ENCODE measurements around the gene PPP2R2C. TPM values are rescaled to one million over a fixed set of nuclear protein-coding genes. Genes with fewer than 3 reads are reported as not detected.

PPP2R2C gene
- total and polyA plus RNA-seq, 4 experiments from 2014 or later: not detected

- no peak for DNase-seq
- H3K27ac ChIP-seq (ENCODE audit: low read depth, low read length): no peak overlapping the region
- H3K4me1 ChIP-seq (ENCODE audit: insufficient read depth, low read length): no peaks in the 10 kb centered on the region
- intact Hi-C loops (cut with micrococcal nuclease): no loop called here
- Mint-ChIP-seq H3K4me1 (peaks cover 0 to 1% (median under 1%) of the 10 kb centered on the region in 4 donors), H3K27ac (no peak overlapping the region), H3K9me3 (peaks cover 0 to 4% (median 0%) of the 10 kb centered on the region in 8 donors), H3K27me3 (peaks cover 17% of the 10 kb centered on the region in 2 donors), H3K36me3 (no peaks in the 10 kb centered on the region), H3K4me3 (no peak overlapping the region)
- CTCF ChIA-PET (ENCODE audit: partially characterized antibody): interaction anchor here (1.2 kb wide), 1 partner anchor 23 kb away, joined by 3 read pairs; no protein-coding TSS in a partner anchor
- H3K4me3 ChIP-seq (ENCODE audit: low read length in 2 of 2): no peak overlapping the region
- POLR2A ChIA-PET (ENCODE audit: partially characterized antibody): no interaction called here
- no peaks in the 10 kb centered on the region for H3K9me3 ChIP-seq (ENCODE audit: control insufficient read depth in 1 of 2, low read length in 2 of 2)
- no peaks in the 10 kb centered on the region for H3K36me3 ChIP-seq (ENCODE audit: insufficient read depth, low read length)
- no peaks in the 10 kb centered on the region for H3K27me3 ChIP-seq (ENCODE audit: insufficient read depth, low read length)
Observed at GRCh38 chr4:6354119-6354518, 118.3 kb downstream of the PPP2R2C start.

- H3K27me3 Mint-ChIP-seq: peaks cover 20 to 21% of the 10 kb centered on the region in 2 donors
Observed at GRCh38 chr4:6352031-6352692, 120.3 kb downstream of the PPP2R2C start.

GRCh38 chr4:6351246-6352000 lies 121.0 kb downstream of the PPP2R2C start:
- ChIA-PET CTCF (ENCODE audit: partially characterized antibody) (interaction anchor here (1.5 kb wide), 1 partner anchor 102 kb away, joined by 3 read pairs; no protein-coding TSS in a partner anchor), POLR2A (ENCODE audit: partially characterized antibody) (no interaction called here)
- H3K27me3 ChIP-seq (ENCODE audit: insufficient read depth, low read length): no peaks in the 10 kb centered on the region
- no peak overlapping the region for H3K4me3 Mint-ChIP-seq
- H3K4me1 ChIP-seq (ENCODE audit: insufficient read depth, low read length): no peaks in the 10 kb centered on the region
- no peak overlapping the region for H3K4me3 ChIP-seq (ENCODE audit: low read length in 2 of 2)
- H3K27ac ChIP-seq (ENCODE audit: low read depth, low read length): no peak overlapping the region
- peaks cover 0 to 3% (median 0%) of the 10 kb centered on the region in 8 donors for H3K9me3 Mint-ChIP-seq
- H3K27ac Mint-ChIP-seq: no peak overlapping the region
- H3K4me1 Mint-ChIP-seq: peaks cover 0 to 1% (median under 1%) of the 10 kb centered on the region in 4 donors
- intact Hi-C loops (cut with micrococcal nuclease): no loop called here
- peaks cover 20 to 22% of the 10 kb centered on the region in 2 donors for H3K27me3 Mint-ChIP-seq
- no peaks in the 10 kb centered on the region for H3K9me3 ChIP-seq (ENCODE audit: control insufficient read depth in 1 of 2, low read length in 2 of 2)
- H3K36me3 Mint-ChIP-seq: no peaks in the 10 kb centered on the region
- no peak for DNase-seq
- H3K36me3 ChIP-seq (ENCODE audit: insufficient read depth, low read length): no peaks in the 10 kb centered on the region

More at GRCh38 chr4:6352031-6352692, 120.3 kb downstream of the PPP2R2C start:
- no peak overlapping the region for H3K27ac Mint-ChIP-seq
- DNase-seq: no peak
- Histone ChIP-seq H3K9me3 (ENCODE audit: control insufficient read depth in 1 of 2, low read length in 2 of 2) (no peaks in the 10 kb centered on the region), H3K4me3 (ENCODE audit: low read length in 2 of 2) (no peak overlapping the region), H3K4me1 (ENCODE audit: insufficient read depth, low read length) (no peaks in the 10 kb centered on the region), H3K27ac (ENCODE audit: low read depth, low read length) (no peak overlapping the region), H3K27me3 (ENCODE audit: insufficient read depth, low read length) (no peaks in the 10 kb centered on the region), H3K36me3 (ENCODE audit: insufficient read depth, low read length) (no peaks in the 10 kb centered on the region)
- ChIA-PET POLR2A (ENCODE audit: partially characterized antibody) (no interaction called here), CTCF (ENCODE audit: partially characterized antibody) (interaction anchor here (1.5 kb wide), 1 partner anchor 102 kb away, joined by 3 read pairs; no protein-coding TSS in a partner anchor)
- intact Hi-C loops (cut with micrococcal nuclease): no loop called here
- H3K4me3 Mint-ChIP-seq: no peak overlapping the region
- peaks cover 0 to 3% (median 0%) of the 10 kb centered on the region in 8 donors for H3K9me3 Mint-ChIP-seq
- H3K36me3 Mint-ChIP-seq: no peaks in the 10 kb centered on the region
- peaks cover 0 to 1% (median under 1%) of the 10 kb centered on the region in 4 donors for H3K4me1 Mint-ChIP-seq

GRCh38 chr4:6350646-6351045 lies 121.8 kb downstream of the PPP2R2C start:
- Mint-ChIP-seq H3K4me3 (no peak overlapping the region), H3K9me3 (peaks cover 0 to 3% (median 0%) of the 10 kb centered on the region in 8 donors), H3K4me1 (peaks cover 0 to 1% (median under 1%) of the 10 kb centered on the region in 4 donors), H3K27me3 (peaks cover 20 to 23% of the 10 kb centered on the region in 2 donors), H3K36me3 (no peaks in the 10 kb centered on the region), H3K27ac (no peak overlapping the region)
- DNase-seq: no peak
- POLR2A ChIA-PET (ENCODE audit: partially characterized antibody): no interaction called here
- intact Hi-C loops (cut with micrococcal nuclease): no loop called here
- Histone ChIP-seq H3K9me3 (ENCODE audit: control insufficient read depth in 1 of 2, low read length in 2 of 2) (no peaks in the 10 kb centered on the region), H3K27ac (ENCODE audit: low read depth, low read length) (no peak overlapping the region), H3K36me3 (ENCODE audit: insufficient read depth, low read length) (no peaks in the 10 kb centered on the region), H3K4me3 (ENCODE audit: low read length in 2 of 2) (no peak overlapping the region), H3K4me1 (ENCODE audit: insufficient read depth, low read length) (no peaks in the 10 kb centered on the region), H3K27me3 (ENCODE audit: insufficient read depth, low read length) (no peaks in the 10 kb centered on the region)
- CTCF ChIA-PET (ENCODE audit: partially characterized antibody): no interaction called here

GRCh38 chr4:6349896-6350603 lies 122.4 kb downstream of the PPP2R2C start:
- intact Hi-C loops (cut with micrococcal nuclease): no loop called here
- no peak overlapping the region for H3K4me3 ChIP-seq (ENCODE audit: low read length in 2 of 2)
- H3K27ac Mint-ChIP-seq: no peak overlapping the region
- ChIA-PET POLR2A (ENCODE audit: partially characterized antibody) (no interaction called here), CTCF (ENCODE audit: partially characterized antibody) (no interaction called here)
- peaks cover 23 to 25% of the 10 kb centered on the region in 2 donors for H3K27me3 Mint-ChIP-seq
- peaks cover 0 to 1% (median under 1%) of the 10 kb centered on the region in 4 donors for H3K4me1 Mint-ChIP-seq
- H3K4me3 Mint-ChIP-seq: no peak overlapping the region
- H3K36me3 ChIP-seq (ENCODE audit: insufficient read depth, low read length): no peaks in the 10 kb centered on the region
- no peak overlapping the region for H3K27ac ChIP-seq (ENCODE audit: low read depth, low read length)
- H3K9me3 ChIP-seq (ENCODE audit: control insufficient read depth in 1 of 2, low read length in 2 of 2): no peaks in the 10 kb centered on the region
- no peaks in the 10 kb centered on the region for H3K27me3 ChIP-seq (ENCODE audit: insufficient read depth, low read length)
- H3K36me3 Mint-ChIP-seq: no peaks in the 10 kb centered on the region
- no peaks in the 10 kb centered on the region for H3K4me1 ChIP-seq (ENCODE audit: insufficient read depth, low read length)
- DNase-seq: no peak
- H3K9me3 Mint-ChIP-seq: peaks cover 0 to 3% (median 0%) of the 10 kb centered on the region in 8 donors

GRCh38 chr4:6348408-6348807 lies 124.0 kb downstream of the PPP2R2C start:
- Mint-ChIP-seq H3K4me3 (no peak overlapping the region), H3K27ac (no peak overlapping the region), H3K4me1 (peaks cover 0 to 1% (median under 1%) of the 10 kb centered on the region in 4 donors), H3K9me3 (peaks cover 0 to 3% (median 0%) of the 10 kb centered on the region in 8 donors), H3K27me3 (peaks cover 16 to 21% of the 10 kb centered on the region in 2 donors), H3K36me3 (no peaks in the 10 kb centered on the region)
- POLR2A ChIA-PET (ENCODE audit: partially characterized antibody): no interaction called here
- intact Hi-C loops (cut with micrococcal nuclease): no loop called here
- CTCF ChIA-PET (ENCODE audit: partially characterized antibody): interaction anchor here (2.0 kb wide), 1 partner anchor 16 kb away, joined by 9 read pairs; no protein-coding TSS in a partner anchor
- H3K4me3 ChIP-seq (ENCODE audit: low read length in 2 of 2): no peak overlapping the region
- H3K27ac ChIP-seq (ENCODE audit: low read depth, low read length): no peak overlapping the region
- H3K36me3 ChIP-seq (ENCODE audit: insufficient read depth, low read length): no peaks in the 10 kb centered on the region
- H3K4me1 ChIP-seq (ENCODE audit: insufficient read depth, low read length): no peaks in the 10 kb centered on the region
- no peaks in the 10 kb centered on the region for H3K9me3 ChIP-seq (ENCODE audit: control insufficient read depth in 1 of 2, low read length in 2 of 2)
- H3K27me3 ChIP-seq (ENCODE audit: insufficient read depth, low read length): no peaks in the 10 kb centered on the region
- no peak for DNase-seq
